ENCODE data around the gene EIF5.

The EIF5 gene

GRCh38 chr14:103372017-103372416 is 38.0 kb downstream of the EIF5 start:
- DNase-seq (ENCODE audit: low read depth), result no peak

DNA sequence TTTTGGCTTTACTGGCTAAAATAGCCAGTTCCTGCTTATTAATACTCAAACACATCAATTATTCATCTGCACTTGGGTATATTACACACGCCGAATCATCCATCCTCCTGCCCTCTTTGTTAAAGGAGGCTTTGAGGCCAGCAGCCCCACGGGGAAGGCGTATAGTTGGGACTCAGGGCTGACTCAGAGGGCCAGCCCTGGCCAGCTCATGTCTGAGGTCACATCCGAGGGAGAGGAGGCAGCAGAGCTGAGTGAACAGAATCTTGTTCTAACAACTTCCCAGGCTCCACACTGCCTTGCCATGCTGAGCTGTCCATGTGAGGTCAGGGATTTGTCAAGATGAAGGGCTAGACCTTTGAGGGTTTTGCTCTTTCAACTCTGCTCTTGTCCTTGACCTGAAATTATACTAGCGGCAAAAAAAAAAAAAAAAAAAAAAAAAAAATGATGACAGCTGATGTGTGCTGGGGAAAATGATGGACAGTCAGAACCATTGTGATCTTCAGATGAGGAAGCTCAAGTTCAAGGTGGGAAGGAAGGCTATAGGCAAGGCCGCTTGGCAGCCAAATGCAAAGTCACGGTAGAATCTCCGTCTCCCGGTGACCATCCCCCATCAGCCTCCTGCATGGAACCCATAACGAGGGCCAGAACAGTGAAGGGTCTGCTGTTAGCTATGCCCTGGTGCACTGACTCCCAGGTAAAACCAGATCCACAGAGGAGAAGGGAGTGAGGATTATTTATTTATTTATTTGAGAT is 38.7 kb downstream of the EIF5 start:
- no peak for DNase-seq (ENCODE audit: low read depth)

DNA sequence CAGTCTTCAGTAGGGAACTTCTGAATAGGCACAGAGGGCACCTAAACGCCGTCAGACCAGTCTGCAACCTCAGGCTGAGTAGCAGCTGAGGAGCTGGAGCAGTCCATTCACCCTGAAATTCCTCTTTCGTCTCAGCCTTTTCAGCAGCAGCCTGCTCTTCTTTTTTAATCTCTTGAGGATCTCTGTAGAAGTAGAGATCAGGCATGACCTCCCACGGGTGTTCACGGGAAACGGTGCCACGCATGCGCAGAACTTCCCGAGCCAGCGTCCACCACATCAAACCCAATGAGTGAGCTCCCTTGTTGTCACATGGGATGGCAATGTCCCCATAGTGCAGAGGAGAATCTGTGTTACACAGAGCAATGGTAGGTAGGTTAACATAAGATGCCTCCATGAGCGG is 40.1 kb downstream of the EIF5 start:
- no peak for DNase-seq (ENCODE audit: low read depth)

DNA sequence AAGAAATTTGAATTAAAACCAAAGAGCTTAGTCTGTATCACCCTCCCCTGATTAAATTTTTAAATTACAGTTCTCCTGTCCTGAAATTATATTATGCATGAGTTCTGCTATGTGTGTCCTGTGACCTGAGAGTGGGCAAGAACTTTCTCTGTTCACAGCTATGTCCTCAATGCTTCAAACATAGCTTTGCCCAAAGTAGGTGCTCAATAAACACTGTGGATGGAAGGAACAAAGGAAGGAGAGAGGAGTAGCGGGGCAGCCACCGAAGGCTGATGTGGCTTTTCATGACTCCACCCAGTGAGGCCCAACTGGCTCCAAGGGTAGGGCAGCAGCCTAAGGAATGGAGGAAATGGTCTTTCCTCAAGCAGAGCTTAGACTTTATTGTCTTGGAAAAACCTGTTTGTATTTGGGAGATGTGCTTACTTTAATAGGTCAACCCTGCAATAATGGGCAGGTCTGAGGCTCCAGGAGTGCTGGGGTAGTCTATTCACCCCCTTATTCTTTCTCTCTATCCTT is 43.5 kb downstream of the EIF5 start:
- no peak for DNase-seq (ENCODE audit: low read depth)

- DNase-seq (ENCODE audit: low read depth), result no peak
These were observed 44.2 kb downstream of the EIF5 start for GRCh38 chr14:103378038-103378854.

DNA sequence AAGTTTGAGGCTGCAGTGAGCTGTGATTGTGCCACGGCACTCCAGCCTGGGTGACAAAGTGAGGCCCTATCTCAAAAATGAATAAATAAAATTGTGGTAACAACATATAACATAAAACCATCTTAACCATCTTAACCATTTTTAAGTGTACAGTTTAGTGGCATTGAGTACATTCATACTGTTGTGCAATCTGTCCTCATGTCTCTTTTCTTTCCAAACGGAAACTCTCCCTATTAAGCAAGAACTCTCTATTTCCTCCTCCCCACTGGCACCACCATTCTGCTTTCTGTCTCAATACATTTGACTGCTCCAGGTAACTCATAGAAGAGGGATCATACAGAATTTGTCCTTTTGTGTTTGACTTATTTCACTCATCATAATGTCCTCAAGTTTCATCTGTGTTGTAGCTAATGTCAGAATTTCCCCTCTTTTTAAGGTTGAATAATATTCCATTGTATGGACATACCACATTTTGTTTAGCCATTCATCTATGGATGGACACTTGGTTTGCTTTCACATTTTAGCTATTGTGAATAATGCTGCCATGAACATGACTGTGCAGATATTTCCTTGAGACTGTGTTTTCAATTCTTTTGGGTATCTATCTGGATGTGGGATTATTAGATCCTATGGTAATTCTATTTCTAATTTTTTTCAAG is 46.8 kb downstream of the EIF5 start:
- DNase-seq (ENCODE audit: low read depth), result no peak

- no peak for DNase-seq (ENCODE audit: low read depth)
These were observed 48.3 kb downstream of the EIF5 start for GRCh38 chr14:103382376-103382775.

- no peak for DNase-seq (ENCODE audit: low read depth)
These were observed 50.6 kb downstream of the EIF5 start for GRCh38 chr14:103384450-103385151.

- peak; percentile 93 for DNase-seq (ENCODE audit: low read depth)
These were observed 51.3 kb downstream of the EIF5 start, which contains the start of gene MARK3 for GRCh38 chr14:103385152-103385928. Gene MARK3 (plus strand): TSS chr14:103385415. CDS start chr14:103386030, 615 bp downstream.

GRCh38 chr14:103385929-103386712 is 52.1 kb downstream of the EIF5 start:
- no peak for DNase-seq (ENCODE audit: low read depth)

DNA sequence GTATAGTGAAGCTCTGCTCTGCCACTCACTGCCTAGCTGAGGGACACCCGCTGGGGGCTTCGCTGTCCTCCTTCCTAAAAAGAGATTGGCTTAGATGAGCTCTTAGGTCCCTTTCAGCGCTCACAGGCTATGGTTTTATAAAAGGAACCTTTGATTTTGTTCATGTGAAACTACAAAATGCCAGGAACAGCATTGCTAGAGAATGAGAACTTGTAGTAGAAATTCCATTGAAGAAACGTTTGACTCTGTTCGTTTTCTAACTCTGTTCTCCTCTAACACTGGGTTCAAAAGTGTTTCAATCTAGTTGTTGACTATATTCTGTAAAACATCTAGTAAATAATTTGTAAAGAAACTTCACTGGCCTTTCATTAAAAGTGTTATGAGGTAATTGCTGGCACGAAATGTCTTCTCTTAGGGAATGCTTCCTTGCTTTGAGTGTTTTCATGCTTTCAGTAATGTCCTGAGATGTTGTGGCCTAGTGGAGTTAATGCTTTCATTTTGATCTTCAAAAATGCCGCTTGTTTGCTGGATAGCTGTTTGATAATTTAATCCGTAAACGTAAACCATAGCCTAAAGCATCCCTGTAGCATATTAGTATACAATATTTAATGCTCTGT is 52.8 kb downstream of the EIF5 start:
- no peak for DNase-seq (ENCODE audit: low read depth)

- DNase-seq (ENCODE audit: low read depth), result no peak
These were observed 54.6 kb downstream of the EIF5 start for GRCh38 chr14:103388664-103389063.

GRCh38 chr14:103390605-103391004 is 56.6 kb downstream of the EIF5 start:
- DNase-seq (ENCODE audit: low read depth), result no peak

DNA sequence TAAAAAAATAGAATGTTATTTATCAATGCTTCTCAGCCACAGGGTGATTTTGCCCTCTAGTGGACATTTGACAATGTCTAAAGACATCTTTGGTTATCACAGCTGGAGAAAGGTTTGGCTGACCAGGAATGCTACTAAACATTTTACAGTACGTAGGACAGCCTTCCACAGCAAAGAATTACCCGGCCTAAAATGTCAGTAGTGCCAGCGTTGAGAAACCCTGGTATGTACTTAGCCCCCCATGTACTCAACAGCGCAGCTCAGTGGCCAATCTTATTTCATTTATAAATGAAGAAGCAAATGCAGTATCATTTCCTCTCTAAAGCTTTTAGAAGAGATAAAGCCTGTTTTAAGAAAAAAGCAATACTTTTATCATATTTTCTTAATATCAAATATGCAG is 57.0 kb downstream of the EIF5 start:
- no peak for DNase-seq (ENCODE audit: low read depth)

DNA sequence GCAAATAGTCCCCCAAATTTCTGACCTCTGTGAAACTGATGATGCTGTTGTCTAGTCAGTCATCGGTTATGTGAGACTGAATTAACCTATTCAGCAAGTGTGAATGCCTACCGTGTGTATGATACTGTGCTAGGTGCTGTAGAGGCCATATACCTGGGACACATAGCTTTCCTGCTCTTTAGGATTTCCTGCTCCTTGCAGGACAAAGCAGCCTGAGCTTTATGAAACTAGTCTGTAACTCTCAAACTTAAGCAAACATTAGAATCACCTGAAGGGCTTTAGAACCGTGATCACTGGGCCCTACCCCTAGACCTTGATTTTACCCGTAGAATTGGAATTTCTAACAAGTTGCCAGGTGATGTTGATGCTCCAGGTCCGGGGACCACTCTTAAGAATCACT is 58.1 kb downstream of the EIF5 start:
- DNase-seq (ENCODE audit: low read depth), result no peak

- DNase-seq (ENCODE audit: low read depth), result no peak
These were observed 58.5 kb downstream of the EIF5 start for GRCh38 chr14:103392572-103392971.

DNA sequence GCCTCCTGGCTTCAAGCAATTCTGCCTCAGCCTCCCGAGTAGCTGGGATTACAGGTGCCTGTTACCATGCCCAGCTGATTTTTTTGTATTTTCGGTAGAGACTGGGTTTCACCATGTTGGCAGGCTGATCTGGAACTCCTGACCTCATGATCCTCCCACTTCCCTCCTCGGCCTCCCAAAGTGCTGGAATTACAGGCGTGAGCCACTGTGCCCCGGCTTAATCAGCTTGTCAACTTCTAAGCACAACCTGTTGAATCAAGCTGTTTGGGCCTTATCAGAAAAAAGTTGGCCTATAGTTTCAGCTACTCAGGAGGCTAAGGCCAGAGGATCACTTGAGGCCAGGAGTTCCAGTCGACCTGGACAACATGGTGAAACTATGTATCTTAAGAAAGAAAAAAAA is 59.0 kb downstream of the EIF5 start:
- DNase-seq (ENCODE audit: low read depth), result no peak

DNA sequence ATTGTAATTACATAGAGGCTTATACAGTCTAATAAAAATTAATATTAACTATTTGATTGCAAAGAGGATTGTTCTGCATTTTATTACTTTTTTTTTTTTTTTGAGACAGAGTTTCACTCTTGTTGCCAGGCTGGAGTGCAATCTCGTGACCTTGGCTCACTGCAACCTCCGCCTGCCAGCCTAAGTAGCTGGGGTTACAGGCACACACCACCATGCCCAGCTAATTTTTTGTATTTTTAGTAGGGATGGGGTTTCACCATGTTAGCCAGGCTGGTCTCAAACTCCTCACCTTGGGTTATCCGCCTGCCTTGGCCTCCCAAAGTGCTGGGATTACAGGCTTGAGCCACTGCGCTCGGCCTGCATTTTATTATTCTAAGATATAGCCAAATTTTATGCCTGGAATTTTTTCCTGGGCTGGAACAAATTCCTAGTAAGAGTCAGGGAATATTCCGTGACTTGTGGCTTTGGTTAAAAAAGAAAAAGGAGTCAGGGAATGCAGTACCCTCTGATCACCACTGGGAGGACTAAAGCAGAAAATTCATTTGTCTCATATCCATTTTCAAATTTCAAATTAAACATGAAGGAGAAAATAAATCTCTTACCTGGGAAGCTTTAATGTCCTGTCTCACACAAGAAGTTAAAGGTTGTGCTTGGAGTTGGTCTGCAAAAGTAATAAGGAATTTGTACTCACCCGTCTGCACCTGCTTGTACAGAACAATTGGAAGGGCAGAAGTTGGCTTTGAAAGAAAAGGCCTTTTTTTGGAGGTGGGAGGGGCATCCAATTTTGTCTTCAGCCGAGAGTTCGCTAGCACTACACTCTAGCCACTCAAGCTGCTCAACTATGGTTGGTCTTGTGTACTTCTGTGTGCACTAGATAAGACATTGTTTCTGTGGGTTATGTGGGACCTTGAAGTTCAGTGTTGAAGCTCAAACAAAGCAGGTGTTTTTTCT is 59.9 kb downstream of the EIF5 start:
- DNase-seq (ENCODE audit: low read depth), result no peak
